ENCODE results near the gene CHRNA9.

DNA sequence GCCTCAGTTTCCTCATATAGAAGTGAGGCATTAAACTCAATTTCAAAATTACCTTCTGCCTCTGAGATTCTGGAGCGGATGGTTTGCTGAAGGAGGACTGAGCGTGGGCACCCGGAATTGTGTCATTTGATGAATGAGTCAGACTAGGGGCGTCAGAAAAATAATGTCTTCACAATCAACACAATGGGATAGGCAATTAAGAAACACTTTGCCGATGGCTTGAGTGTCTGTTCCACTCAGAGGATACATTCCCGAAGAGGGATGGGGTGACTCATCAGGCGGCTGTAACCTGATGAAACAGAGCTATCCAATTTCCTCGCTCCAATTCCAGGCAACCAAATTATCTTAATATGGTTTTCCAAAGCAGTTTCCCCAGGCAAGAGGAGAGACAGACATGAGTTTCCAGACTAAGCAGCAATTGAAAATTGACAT lies 1.2 kb upstream of the CHRNA9 start:
- TF ChIP-seq CTCF (IDR thresholded peaks at IDR 0.05) = no peak
- TF ChIP-seq POLR2A (IDR thresholded peaks at IDR 0.05) = no peak

All from adrenal gland (tissue), 5 donors.